Activated T-cell treated with anti-CD3 and anti-CD28 coated beads, Interleukin-2, amount 50 U/mL, for 72 hours (primary cell): ENCODE measurements around the gene FXR2. TPM values are rescaled to one million over a fixed set of nuclear protein-coding genes. Genes with fewer than 3 reads are reported as not detected.

Experiments used
- ATAC-seq, 2 donors: fragments of 150-1000 bp; cut with Tn5 transposase; replicated peaks in 1 of 2; 2 replicates each; pipeline ENCODE4 v1.10.0; 2021; ENCODE audit warnings: moderate library complexity in 2 of 2, mild to moderate bottlenecking in 1 of 2
- DNase-seq, 2 donors: peaks; one replicate each; pipeline ENCODE4 v3.0.0; 2021 to 2022; ENCODE audit warnings: mixed read lengths in 1 of 2
- H3K27ac Mint-ChIP-seq: one replicate; pipeline ENCODE4 v1.8.0; 2022; ENCODE audit warnings: mild to moderate bottlenecking, moderate library complexity, mixed read lengths
- H3K27me3 Mint-ChIP-seq: one replicate; pipeline ENCODE4 v1.8.0; 2022; ENCODE audit warnings: low read depth, mixed read lengths
- H3K36me3 Mint-ChIP-seq, 2 donors: one replicate each; pipeline ENCODE4 v1.8.0; 2022; ENCODE audit warnings: mixed read lengths in 2 of 2, mild to moderate bottlenecking in 1 of 2; ENCODE audit not compliant: insufficient read depth in 2 of 2
- H3K4me1 Mint-ChIP-seq: one replicate; pipeline ENCODE4 v1.8.0; 2022; ENCODE audit warnings: low read depth, mixed read lengths
- H3K4me3 Mint-ChIP-seq, 2 donors: one replicate each; pipeline ENCODE4 v1.8.0; 2022; ENCODE audit warnings: mild to moderate bottlenecking in 2 of 2, mixed read lengths in 2 of 2, moderate library complexity in 2 of 2
- H3K9me3 Mint-ChIP-seq, 2 donors: one replicate each; pipeline ENCODE4 v1.8.0; 2022; ENCODE audit warnings: mixed read lengths in 2 of 2
- total RNA-seq, 2 donors: library from RNA; stranded (reverse); gene quantifications; one replicate each; pipeline ENCODE4 v1.2.3, GENCODE V29; 2022

Gene FXR2
- total RNA-seq, 2 donors from 2014 or later: 52.5 to 53.3 TPM

DNA sequence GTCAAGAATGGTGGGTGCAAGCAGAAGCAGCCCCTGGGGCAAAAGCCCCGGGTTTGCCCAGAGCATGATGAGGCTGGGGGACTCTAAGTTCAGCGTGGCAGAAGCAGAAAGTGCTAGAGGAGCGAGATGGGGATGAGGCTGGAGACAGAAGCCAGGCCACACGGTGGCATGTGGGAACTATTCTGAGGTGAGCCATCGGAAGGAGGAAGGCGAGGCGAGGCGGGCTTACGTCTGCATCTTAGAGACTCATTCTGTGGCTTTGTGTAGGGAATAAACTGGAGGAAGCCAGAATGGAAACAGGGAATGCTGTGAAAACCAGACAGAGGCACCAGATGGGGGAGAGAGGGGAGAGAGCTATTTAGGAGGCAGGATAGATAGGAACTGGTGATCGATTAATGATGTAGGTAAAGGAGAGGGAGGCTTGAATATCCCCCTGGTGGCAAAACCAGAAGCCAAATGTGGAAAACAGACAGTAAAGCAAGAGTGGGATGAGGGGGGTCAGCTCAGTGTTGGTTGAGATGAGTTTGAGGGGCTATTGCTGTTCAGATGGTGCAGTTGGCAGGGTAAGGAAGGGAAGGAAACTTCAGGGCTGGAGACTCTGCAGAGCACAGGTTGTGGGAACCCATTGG is 59.3 kb downstream of the FXR2 start:
- DNase-seq (no peak), ATAC-seq (no peak)
- Mint-ChIP-seq H3K4me1 (peaks cover 73% of the 10 kb centered on the region), H3K27ac (no peak overlapping the region), H3K9me3 (no peaks in the 10 kb centered on the region), H3K36me3 (no peaks in the 10 kb centered on the region), H3K4me3 (no peak overlapping the region), H3K27me3 (no peaks in the 10 kb centered on the region)

DNA sequence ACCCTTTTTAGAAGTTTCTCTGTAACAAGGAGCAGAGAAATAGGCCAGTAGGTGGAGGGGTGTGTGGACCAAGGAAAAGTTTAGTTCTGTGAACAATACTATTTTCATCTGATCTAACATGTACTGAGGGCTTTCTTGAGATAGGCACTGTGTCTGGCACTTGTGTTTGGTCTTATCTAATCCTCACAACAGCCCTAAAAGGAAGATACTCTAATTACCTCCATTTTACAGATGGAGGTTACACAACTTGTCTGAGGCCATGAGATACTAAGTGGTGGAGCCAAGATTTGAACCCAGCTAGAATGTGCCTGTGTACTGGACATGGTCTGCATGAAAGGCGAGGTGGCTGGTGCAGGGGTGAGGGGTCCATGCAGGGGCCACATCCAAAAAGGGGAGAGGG is 61.3 kb downstream of the FXR2 start:
- ATAC-seq: no peak
- H3K4me3 Mint-ChIP-seq: peak overlapping the region; percentile 51 to 60
- peaks cover 67% of the 10 kb centered on the region for H3K4me1 Mint-ChIP-seq
- H3K27me3 Mint-ChIP-seq: no peaks in the 10 kb centered on the region
- H3K9me3 Mint-ChIP-seq: no peaks in the 10 kb centered on the region
- DNase-seq: no peak
- peak overlapping the region; percentile 56 for H3K27ac Mint-ChIP-seq
- H3K36me3 Mint-ChIP-seq: no peaks in the 10 kb centered on the region

DNA sequence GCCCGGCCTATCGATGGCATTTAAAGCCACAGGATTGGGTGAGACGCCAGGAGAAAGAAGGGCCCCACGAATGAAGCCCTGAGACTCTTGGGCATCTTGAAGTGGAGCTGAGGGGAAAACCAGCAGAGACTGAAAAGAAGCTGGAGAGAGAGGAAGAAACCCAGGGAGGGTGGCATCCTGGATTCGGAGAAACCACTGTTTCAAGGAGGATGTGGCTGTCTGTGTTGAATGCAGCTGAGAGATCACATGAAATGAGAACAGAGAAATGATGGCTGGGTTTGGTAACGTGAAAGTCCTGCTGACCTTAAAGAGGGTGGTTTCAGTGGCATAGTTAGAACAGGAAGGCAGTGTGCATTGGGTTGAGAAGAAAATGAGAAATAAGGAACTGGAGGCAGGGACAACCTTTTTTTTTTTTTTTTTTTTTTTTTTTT is 62.1 kb downstream of the FXR2 start:
- peak; percentile 67 to 70 for ATAC-seq
- Mint-ChIP-seq H3K9me3 (no peaks in the 10 kb centered on the region), H3K27me3 (no peaks in the 10 kb centered on the region), H3K36me3 (no peaks in the 10 kb centered on the region), H3K27ac (peak overlapping the region; percentile 5), H3K4me3 (peak overlapping the region; percentile 45 to 60), H3K4me1 (peaks cover 67% of the 10 kb centered on the region)
- DNase-seq: no peak

DNA sequence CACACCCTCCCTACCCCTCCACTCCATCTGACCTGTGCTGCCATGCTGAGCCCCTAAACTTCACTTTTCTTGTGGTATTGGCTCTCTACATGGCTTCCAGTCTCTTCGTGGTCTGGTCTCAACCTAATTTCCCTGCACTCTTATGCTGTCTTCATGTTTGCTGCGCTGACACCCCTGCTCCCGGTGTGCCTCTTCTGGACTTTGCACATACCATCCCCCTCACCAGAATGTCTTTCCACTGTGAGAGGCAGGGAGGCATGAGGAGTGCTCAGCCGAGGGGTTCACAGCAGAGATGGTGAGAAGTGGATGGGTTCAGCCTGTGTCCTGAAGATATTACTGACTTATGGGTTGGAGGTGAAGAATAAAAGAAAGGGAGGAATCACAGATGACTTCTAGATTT is 63.3 kb downstream of the FXR2 start:
- Mint-ChIP-seq H3K36me3 (no peaks in the 10 kb centered on the region), H3K27ac (no peak overlapping the region), H3K4me1 (peaks cover 69% of the 10 kb centered on the region), H3K27me3 (no peaks in the 10 kb centered on the region), H3K9me3 (no peaks in the 10 kb centered on the region), H3K4me3 (no peak overlapping the region)
- no peak for ATAC-seq
- DNase-seq: no peak

DNA sequence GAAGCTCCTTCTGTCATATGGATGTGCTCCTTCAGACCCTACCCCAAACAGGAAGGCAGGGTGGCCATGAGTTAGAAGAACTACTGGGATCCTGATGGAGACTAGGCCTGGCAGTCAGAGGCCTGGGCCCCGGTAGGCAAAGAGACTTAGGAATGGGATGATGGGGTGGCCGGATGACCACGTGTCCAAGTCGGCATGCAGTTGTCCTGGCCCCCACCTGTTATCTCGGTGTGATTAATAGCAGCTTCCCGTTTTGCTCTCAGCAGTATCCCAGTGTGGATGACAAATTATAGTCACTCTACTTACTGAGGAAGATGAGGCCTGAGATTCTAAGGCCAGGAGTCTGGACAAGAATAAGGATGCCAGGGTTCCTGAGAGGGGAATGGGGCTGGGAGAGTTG is 64.4 kb downstream of the FXR2 start:
- H3K27ac Mint-ChIP-seq: no peak overlapping the region
- ATAC-seq (no peak), DNase-seq (no peak)
- H3K36me3 Mint-ChIP-seq: no peaks in the 10 kb centered on the region
- H3K4me1 Mint-ChIP-seq: peaks cover 64% of the 10 kb centered on the region
- H3K9me3 Mint-ChIP-seq: no peaks in the 10 kb centered on the region
- H3K27me3 Mint-ChIP-seq: no peaks in the 10 kb centered on the region
- peak overlapping the region; percentile 78 to 90 for H3K4me3 Mint-ChIP-seq

DNA sequence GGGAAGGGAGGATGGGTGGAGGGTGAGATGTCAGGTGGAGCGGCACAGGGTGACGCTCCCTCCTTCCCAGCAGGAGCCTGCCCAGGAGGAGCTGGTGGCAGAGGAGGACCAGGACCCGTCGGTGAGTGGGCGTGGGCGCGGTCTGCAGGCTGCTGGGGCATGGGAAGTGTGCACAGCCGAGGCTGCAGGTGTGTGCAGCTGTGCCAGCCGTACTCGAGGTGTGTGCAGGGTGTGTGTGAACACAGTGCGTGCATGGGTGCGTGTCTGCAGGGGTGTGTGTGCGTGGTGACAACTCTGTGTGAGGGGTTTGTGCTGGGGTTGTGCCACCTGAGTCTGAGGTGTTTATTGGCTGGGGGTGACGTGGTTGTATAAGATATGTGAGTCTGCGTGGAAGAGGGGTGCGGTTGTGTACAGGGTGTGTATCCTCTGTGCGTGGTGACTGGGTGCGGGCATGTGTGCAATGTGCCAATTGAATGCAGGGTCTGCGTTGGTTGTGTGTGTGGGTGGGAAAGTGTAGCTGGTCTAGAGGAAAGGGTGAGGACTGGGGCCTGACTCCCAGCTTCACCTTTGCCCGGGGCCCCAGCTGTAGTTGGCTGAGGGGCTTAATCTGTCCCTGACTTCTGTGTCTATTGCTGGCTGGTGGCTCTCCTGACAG is 65.2 kb downstream of the FXR2 start:
- Mint-ChIP-seq H3K4me1 (peaks cover 61% of the 10 kb centered on the region), H3K4me3 (peak overlapping the region; percentile 78 to 90), H3K9me3 (no peaks in the 10 kb centered on the region), H3K36me3 (no peaks in the 10 kb centered on the region), H3K27ac (peak overlapping the region; percentile 12), H3K27me3 (no peaks in the 10 kb centered on the region)
- ATAC-seq (peak; percentile 57 to 61), DNase-seq (peak; percentile 46 to 53)

DNA sequence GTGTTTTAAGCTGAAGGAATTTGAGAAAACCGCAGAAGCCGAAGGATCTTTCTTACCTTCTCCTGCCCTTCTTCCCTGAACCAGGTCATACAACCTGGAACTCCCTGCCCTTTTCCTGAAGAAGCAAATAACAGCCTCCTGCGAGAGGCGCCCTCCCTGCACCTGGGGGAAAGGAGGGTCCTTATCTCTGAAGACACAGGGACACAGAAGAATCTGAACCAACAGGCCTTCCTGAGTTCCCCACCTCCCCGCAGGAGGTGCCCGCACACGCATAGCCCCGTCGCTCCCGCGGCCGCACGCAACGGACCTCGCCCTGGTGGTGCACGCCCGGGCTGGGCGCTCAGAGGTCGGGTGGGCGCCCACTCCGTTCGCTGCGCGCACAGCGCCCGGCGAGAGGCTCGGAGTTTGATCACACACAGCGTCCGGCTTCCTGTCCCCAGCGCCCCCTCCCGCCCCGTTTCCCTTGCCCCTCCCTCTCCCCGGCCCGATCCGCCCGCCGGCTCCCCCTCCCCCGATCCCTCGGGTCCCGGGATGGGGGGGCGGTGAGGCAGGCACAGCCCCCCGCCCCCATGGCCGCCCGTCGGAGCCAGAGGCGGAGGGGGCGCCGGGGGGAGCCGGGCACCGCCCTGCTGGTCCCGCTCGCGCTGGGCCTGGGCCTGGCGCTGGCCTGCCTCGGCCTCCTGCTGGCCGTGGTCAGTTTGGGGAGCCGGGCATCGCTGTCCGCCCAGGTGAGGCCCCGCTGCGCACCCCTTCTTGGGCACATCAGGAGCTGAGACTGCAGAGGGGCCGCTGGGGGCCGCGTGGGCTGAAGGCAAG is 65.9 kb downstream of the FXR2 start, which contains the start of gene TNFSF12:
TSS of gene TNFSF12 (plus strand) at position 474 of the 816 bp plus-strand sequence. CDS start at position 570, 96 bp downstream.
- peak; percentile 75 to 79 for ATAC-seq

DNA sequence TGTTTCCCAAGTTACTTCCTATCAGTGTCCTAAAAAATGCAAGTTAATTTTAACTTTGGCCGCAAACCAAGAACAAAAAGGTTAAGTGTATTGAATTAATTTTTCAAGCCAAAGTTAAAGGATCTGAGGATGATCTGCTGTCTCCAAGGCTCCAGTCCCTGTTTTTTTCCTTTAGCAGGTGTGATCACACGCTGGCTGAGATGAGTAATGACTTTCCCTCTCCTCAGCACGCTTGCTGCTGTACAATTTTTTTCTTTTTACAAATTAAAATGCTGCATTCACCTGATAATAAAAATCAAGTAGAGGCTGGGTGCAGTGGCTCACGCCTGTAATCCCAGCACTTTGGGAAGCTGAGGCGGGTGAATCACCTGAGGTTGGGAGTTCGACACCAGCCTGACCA is 69.8 kb downstream of the FXR2 start:
- H3K27me3 Mint-ChIP-seq: no peaks in the 10 kb centered on the region
- H3K4me3 Mint-ChIP-seq: no peak overlapping the region
- ATAC-seq (no peak), DNase-seq (no peak)
- peaks cover 20% of the 10 kb centered on the region for H3K4me1 Mint-ChIP-seq
- H3K27ac Mint-ChIP-seq: no peak overlapping the region
- H3K36me3 Mint-ChIP-seq: no peaks in the 10 kb centered on the region
- no peaks in the 10 kb centered on the region for H3K9me3 Mint-ChIP-seq

More for the DNA sequence above, 65.9 kb downstream of the FXR2 start, which contains the start of gene TNFSF12:
- H3K4me1 Mint-ChIP-seq: peaks cover 58% of the 10 kb centered on the region
- H3K27ac Mint-ChIP-seq: peak within 1 kb of the TSS; percentile 52
- DNase-seq: peak; percentile 72 to 73
- no peaks in the 10 kb centered on the region for H3K27me3 Mint-ChIP-seq
- H3K4me3 Mint-ChIP-seq: peak within 1 kb of the TSS; percentile 87 to 90
- no peaks in the 10 kb centered on the region for H3K9me3 Mint-ChIP-seq
- no peaks in the 10 kb centered on the region for H3K36me3 Mint-ChIP-seq

Other genes with a start within 250 kb of the FXR2 start
- gene TNK1, start 233.8 kb downstream of the FXR2 start, total RNA-seq: 1 to 10 TPM; 5.5 to 6.5 TPM
- 10 to 100 TPM; 60.5 to 62.6 TPM for gene PLSCR3, start 220.4 kb downstream of the FXR2 start, total RNA-seq
- 10 to 100 TPM; 64.8 to 88.2 TPM for gene TMEM256, start 210.8 kb downstream of the FXR2 start, total RNA-seq
- 10 to 100 TPM; 17.4 to 19.8 TPM for gene NLGN2, start 207.1 kb downstream of the FXR2 start, total RNA-seq
- under 1 TPM; 0.58 to 0.67 TPM for gene SPEM1, start 194.6 kb downstream of the FXR2 start, total RNA-seq
- gene SPEM2, start 189.3 kb downstream of the FXR2 start, total RNA-seq: not detected
- gene SPEM3, start 186.0 kb downstream of the FXR2 start, total RNA-seq: not detected
- gene TMEM102, start 179.5 kb downstream of the FXR2 start, total RNA-seq: 10 to 100 TPM; 11.3 to 11.7 TPM
- 1 to 10 TPM; 4.9 to 5.3 TPM for gene FGF11, start 175.4 kb downstream of the FXR2 start, total RNA-seq
- gene CHRNB1, start 169.8 kb downstream of the FXR2 start, total RNA-seq: 10 to 100 TPM; 25.5 to 26.8 TPM
- gene ZBTB4, start 135.3 kb downstream of the FXR2 start, total RNA-seq: 10 to 100 TPM; 28.5 to 29.0 TPM
- under 1 TPM in 1 of 2 donors, not detected in 1; 0.25 TPM for gene SLC35G6, start 133.5 kb downstream of the FXR2 start, total RNA-seq
- gene POLR2A, start 130.5 kb downstream of the FXR2 start, total RNA-seq: 100 to 1,000 TPM; 211 to 249 TPM
- 10 to 100 TPM; 23.2 to 25.5 TPM for gene TNFSF12, start 65.8 kb downstream of the FXR2 start, total RNA-seq
- gene TNFSF13, start 56.1 kb downstream of the FXR2 start, total RNA-seq: 1 to 10 TPM; 4.3 to 7.8 TPM
- gene SENP3, start 53.0 kb downstream of the FXR2 start, total RNA-seq: 10 to 100 TPM; 41.8 to 55.3 TPM
- gene CD68, start 35.3 kb downstream of the FXR2 start, total RNA-seq: 10 to 100 TPM; 10.3 to 28.1 TPM
- 10 to 100 TPM; 44.0 to 51.9 TPM for gene MPDU1, start 31.0 kb downstream of the FXR2 start, total RNA-seq
- under 1 TPM; 0.34 to 0.86 TPM for gene SOX15, start 24.8 kb downstream of the FXR2 start, total RNA-seq
- gene SAT2, start 12.9 kb upstream of the FXR2 start, total RNA-seq: 10 to 100 TPM; 47.6 to 48.9 TPM
- gene SHBG, start 15.2 kb upstream of the FXR2 start, total RNA-seq: under 1 TPM in 1 of 2 donors, not detected in 1; 0.63 TPM
- under 1 TPM in 1 of 2 donors, not detected in 1; 0.30 TPM for gene ATP1B2, start 36.0 kb upstream of the FXR2 start, total RNA-seq
- gene TP53, start 72.6 kb upstream of the FXR2 start, total RNA-seq: 100 to 1,000 TPM; 183 to 189 TPM
- gene WRAP53, start 73.6 kb upstream of the FXR2 start, total RNA-seq: 10 to 100 TPM; 19.0 to 26.7 TPM
- gene EFNB3, start 90.3 kb upstream of the FXR2 start, total RNA-seq: not detected
- under 1 TPM; 0.05 to 0.07 TPM for gene DNAH2, start 102.8 kb upstream of the FXR2 start, total RNA-seq
- gene KDM6B, start 219.3 kb upstream of the FXR2 start, total RNA-seq: 10 to 100 TPM; 73.7 to 83.5 TPM
- gene TMEM88, start 240.2 kb upstream of the FXR2 start, total RNA-seq: 1 to 10 TPM; 5.2 to 5.3 TPM
- gene NAA38, start 242.7 kb upstream of the FXR2 start, total RNA-seq: 10 to 100 TPM; 42.7 to 43.5 TPM
- 10 to 100 TPM in 1 of 2 donors, 1 to 10 TPM in 1; 6.7 to 10.2 TPM for gene CYB5D1, start 243.1 kb upstream of the FXR2 start, total RNA-seq